ENCODE data around the gene SEC23A. TPM values are rescaled to one million over a fixed set of nuclear protein-coding genes. Genes with fewer than 3 reads are reported as not detected.

The SEC23A gene
- total and polyA plus RNA-seq, 2 of the 13 experiments (the other 11 are each of a cell fraction or from before 2014, with no cell fraction given): 403 to 887 TPM

- TF ChIP-seq ZNF781 (CRISPR knock-in tag; IDR thresholded peaks at IDR 0.05; ENCODE audit: borderline replicate concordance, not compliant biosample characterization) (peak; percentile 11), ZNF124 (CRISPR knock-in tag; IDR thresholded peaks at IDR 0.05) (0 out of 2 replicates have a peak, but pooled peaks have one; percentile 65), GPBP1L1 (CRISPR knock-in tag; IDR thresholded peaks at IDR 0.05) (no peak), SCMH1 (CRISPR knock-in tag; IDR thresholded peaks at IDR 0.05; ENCODE audit: borderline replicate concordance) (no peak), SUZ12 (IDR thresholded peaks at IDR 0.05; ENCODE audit: low read depth, low read length) (no peak), PATZ1 (CRISPR knock-in tag; IDR thresholded peaks at IDR 0.05) (no peak), MAFF (IDR thresholded peaks at IDR 0.05; ENCODE audit: low read depth, low read length) (0 out of 2 replicates have a peak, but pooled peaks have one; percentile 22), MAFK (conservative IDR thresholded peaks at IDR 0.05 in 1 of 2, IDR thresholded peaks at IDR 0.05 in 1 of 2; ENCODE audit: low read length in 2 of 2) (no peak), ZSCAN25 (CRISPR knock-in tag; IDR thresholded peaks at IDR 0.05) (no peak), ZNF704 (CRISPR knock-in tag; IDR thresholded peaks at IDR 0.05; ENCODE audit: borderline replicate concordance) (no peak), KDM5A (IDR thresholded peaks at IDR 0.05; ENCODE audit: borderline replicate concordance, low read length) (0 out of 2 replicates have a peak, but pooled peaks have one; percentile 61), MIXL1 (CRISPR knock-in tag; IDR thresholded peaks at IDR 0.05) (peak; percentile 94), ZNF280B (CRISPR knock-in tag; IDR thresholded peaks at IDR 0.05; ENCODE audit: borderline replicate concordance) (no peak), ZNF296 (CRISPR knock-in tag; conservative IDR thresholded peaks at IDR 0.05) (peak; percentile 91), ZNF281 (CRISPR knock-in tag; IDR thresholded peaks at IDR 0.05; ENCODE audit: borderline replicate concordance) (peak; percentile 47; the same call in 1 of the 2 replicates)
Measured at GRCh38 chr14:39102265-39102968, 618 bp downstream of the SEC23A start (continued).
